Kidney capillary endothelial cell (primary cell): ENCODE results near the gene SYN1.

Experiments
- DNase-seq: peaks from one replicate; pipeline ENCODE4 v3.0.0-alpha.2; 2018; ENCODE audit warnings: low spot score

Gene SYN1

GRCh38 chrX:47572773-47573340 is 46.8 kb downstream of the SYN1 start:
- DNase-seq: no peak

- DNase-seq: no peak
Observed at GRCh38 chrX:47571896-47572295, 47.8 kb downstream of the SYN1 start.

GRCh38 chrX:47571215-47571614 is 48.4 kb downstream of the SYN1 start:
- DNase-seq: no peak

GRCh38 chrX:47570794-47571193 is 48.9 kb downstream of the SYN1 start:
- no peak for DNase-seq

GRCh38 chrX:47568656-47569295 is 50.9 kb downstream of the SYN1 start:
- DNase-seq: no peak

GRCh38 chrX:47566841-47567240 is 52.8 kb downstream of the SYN1 start:
- no peak for DNase-seq

DNA sequence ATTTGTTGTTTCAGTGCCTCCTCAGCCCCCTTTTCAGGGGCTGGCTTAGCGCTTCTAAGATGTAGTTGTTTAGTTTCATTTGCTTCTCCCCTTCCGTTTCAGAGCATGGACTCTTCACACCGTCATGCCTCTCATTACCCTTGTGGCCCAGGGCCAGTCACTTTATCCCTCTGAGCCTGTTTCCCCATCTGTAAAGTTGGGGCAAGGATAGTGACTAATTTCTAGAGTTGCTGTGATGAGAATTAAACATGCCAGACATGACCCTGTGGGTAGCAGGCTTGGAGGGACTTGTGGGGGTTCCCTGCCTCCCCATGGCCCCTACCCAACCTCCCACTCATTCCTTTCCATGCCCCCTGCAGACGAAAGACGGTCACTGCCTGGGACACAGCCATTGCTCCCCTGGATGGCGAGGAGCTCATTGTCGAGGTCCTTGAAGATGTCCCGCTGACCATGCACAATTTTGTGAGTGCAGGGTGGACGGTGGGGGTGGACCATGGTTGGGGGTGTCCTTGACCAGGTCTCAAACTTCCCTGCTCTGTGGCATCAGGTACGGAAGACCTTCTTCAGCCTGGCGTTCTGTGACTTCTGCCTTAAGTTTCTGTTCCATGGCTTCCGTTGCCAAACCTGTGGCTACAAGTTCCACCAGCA is 55.1 kb downstream of the SYN1 start:
- DNase-seq: no peak

DNA sequence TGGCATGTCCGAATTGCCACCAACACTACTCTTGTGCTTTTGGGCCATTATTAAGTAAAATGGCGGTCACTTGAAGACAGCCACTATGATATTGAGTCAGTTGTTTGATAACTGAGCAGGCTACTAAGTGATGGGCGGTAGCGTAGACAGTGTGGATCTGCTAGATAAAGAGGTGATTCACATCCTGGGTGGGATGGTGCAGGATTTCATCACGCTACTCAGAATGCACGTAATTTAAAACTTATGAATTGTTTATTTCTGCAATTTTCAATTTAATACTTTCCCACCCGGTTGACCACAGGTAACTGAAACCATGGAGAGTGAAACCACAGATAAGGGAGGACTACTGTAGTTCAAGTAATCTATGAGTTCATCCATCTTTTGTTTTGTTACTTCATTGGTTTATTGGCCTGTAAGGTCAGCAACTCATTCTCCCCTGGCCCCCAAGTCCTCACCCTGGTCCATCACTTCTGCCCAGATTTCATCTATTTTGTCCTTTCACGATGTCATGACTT is 55.8 kb downstream of the SYN1 start:
- DNase-seq: no peak

GRCh38 chrX:47562615-47563243 is 56.9 kb downstream of the SYN1 start:
- no peak for DNase-seq

- no peak for DNase-seq
Observed at GRCh38 chrX:47561659-47562151, 58.0 kb downstream of the SYN1 start.

GRCh38 chrX:47560934-47561658 is 58.6 kb downstream of the SYN1 start, which contains the start of gene ARAF:
TSS of gene ARAF (plus strand) at chrX:47561205. CDS start at chrX:47562968, 1,763 bp downstream.
- DNase-seq: peak; percentile 81

- DNase-seq: no peak
Observed at GRCh38 chrX:47560179-47560933, 59.3 kb downstream of the SYN1 start.

GRCh38 chrX:47558436-47558835 is 61.2 kb downstream of the SYN1 start:
- DNase-seq: no peak

DNA sequence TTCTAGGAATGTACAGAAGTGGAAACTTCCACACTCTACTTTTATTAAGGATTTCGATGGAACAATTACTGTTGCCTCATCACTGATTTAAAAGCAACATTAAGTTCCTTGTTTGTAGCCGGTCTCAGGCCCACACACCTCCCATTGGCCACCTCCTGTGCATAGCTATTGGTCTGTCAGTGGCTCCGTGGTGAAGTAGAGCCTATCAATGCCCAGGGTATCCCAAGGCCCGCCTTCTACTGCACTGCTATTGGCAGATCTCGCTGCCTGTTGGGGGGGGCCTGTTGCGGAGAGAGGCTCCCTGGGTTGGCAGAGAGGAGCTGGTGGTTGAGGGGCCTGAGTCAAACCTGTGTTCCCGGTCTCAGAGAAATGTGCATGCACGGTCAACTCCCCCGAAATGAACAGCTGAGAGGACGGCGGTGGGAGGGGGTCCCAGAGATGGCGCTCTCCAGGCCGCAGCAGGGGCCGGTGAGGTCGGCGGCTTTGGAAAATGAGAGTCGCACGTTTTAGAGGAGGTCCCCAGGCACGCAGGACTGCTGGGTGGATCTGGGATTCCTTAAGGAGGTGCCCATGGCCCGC is 63.5 kb downstream of the SYN1 start:
- peak; percentile 75 for DNase-seq

- DNase-seq: no peak
Observed at GRCh38 chrX:47543496-47543895, 76.2 kb downstream of the SYN1 start.

- DNase-seq: peak; percentile 67
Observed at GRCh38 chrX:47540754-47541538, 78.7 kb downstream of the SYN1 start.

GRCh38 chrX:47539860-47540259 is 79.8 kb downstream of the SYN1 start:
- DNase-seq: no peak

- no peak for DNase-seq
Observed at GRCh38 chrX:47530049-47530448, 89.6 kb downstream of the SYN1 start.

DNA sequence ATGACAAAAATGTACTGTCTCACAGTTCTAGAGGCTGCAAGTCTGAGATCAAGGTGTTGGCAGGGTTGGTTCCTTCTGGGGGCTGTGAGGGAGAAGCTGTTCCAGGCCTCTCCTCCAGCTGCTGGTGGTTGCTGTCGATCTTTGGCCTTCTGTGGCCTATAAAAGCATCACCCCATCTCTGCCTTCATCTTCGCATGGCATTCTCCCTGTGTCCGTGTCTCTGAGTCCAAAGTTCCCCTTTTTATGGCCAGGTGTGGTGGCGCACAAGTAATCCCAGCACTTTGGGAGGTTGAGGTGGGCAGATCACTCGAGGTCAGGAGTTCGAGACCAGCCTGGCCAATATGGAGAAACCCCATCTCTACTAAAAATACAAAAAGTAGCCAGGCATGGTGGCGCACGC is 90.1 kb downstream of the SYN1 start:
- DNase-seq: no peak

GRCh38 chrX:47523713-47524166 is 95.9 kb downstream of the SYN1 start:
- no peak for DNase-seq
